HG02759 (cell line): ENCODE measurements around the gene HOXC12.

Source experiments
- ATAC-seq: cut with Tn5 transposase; IDR thresholded peaks from one replicate; pipeline ENCODE4 v1.9.1; 2021; ENCODE audit warnings: mild to moderate bottlenecking, moderate library complexity; ENCODE audit not compliant: unreplicated experiment

HOXC12 gene

DNA sequence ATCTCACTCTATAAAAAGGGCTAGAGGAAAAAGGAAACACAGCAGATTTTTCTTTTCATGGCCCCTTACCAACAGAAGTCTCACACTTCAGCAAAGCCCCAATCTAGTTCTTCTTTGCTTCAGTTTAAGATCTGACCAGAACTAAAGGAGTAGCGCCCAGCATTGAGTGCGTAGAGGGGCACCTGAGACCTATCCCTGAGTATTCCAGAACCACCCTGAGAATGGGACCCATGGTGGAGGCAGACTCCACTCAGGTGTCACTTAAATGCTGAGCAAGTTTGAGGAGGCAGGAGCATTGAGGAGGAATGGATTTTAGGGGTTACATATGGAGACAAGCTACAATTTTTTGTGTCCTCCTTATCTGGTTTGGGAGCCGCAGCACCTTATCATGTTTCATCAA, 16.4 kb downstream of the HOXC12 start:
- no peak for ATAC-seq

DNA sequence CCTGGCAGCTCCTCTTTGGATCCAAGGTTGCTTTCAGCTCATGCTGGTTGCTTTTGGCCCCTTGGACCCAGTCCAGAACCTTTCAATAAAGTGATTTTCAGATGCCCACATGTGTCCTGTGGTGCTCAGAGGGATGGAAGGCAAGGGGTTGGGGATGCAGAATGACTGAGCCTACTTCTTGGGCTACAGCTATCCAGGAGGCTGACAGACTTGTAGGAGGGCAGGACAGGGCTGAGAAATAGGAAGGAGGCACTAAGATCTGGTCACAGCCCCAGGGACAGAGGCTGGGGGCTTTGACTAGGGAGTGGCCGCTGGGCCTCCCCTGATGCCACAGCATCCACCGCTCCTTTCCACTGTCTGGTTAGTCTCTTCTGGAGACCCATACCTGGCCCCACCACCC, 17.0 kb downstream of the HOXC12 start:
- ATAC-seq = no peak

DNA sequence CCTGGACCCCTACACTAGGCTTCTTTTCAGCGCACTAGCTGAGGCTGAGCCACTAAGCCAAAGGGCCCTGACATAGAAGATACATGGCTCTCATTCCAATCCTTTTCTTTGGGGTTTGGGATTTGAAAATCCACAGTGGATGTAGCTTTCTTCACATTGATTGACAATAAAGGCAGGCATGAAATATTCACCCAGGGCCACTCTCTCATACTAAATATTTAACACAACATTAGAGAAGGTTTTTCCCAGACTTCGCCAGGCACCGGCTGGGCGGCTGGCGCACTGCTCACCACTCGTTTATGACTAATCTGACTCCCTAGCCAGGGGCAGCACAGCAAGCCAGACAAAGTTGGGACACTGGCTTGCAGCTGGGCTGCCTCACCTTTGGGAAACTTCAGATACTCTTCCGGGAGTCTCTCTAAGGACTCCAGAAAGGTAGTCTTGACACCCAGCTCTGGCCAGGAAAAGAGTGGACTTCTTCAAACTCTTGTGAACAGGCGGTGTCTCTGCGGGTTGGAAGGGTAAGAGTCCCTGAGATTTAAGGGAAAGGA, 17.5 kb downstream of the HOXC12 start:
- ATAC-seq = no peak

GRCh38 chr12:53972722-53973235, 18.1 kb downstream of the HOXC12 start, which contains the start of gene HOXC11:
HOXC11 (plus strand) TSS chr12:53973126; CDS start chr12:53973242, 116 bp downstream.
- no peak for ATAC-seq

DNA sequence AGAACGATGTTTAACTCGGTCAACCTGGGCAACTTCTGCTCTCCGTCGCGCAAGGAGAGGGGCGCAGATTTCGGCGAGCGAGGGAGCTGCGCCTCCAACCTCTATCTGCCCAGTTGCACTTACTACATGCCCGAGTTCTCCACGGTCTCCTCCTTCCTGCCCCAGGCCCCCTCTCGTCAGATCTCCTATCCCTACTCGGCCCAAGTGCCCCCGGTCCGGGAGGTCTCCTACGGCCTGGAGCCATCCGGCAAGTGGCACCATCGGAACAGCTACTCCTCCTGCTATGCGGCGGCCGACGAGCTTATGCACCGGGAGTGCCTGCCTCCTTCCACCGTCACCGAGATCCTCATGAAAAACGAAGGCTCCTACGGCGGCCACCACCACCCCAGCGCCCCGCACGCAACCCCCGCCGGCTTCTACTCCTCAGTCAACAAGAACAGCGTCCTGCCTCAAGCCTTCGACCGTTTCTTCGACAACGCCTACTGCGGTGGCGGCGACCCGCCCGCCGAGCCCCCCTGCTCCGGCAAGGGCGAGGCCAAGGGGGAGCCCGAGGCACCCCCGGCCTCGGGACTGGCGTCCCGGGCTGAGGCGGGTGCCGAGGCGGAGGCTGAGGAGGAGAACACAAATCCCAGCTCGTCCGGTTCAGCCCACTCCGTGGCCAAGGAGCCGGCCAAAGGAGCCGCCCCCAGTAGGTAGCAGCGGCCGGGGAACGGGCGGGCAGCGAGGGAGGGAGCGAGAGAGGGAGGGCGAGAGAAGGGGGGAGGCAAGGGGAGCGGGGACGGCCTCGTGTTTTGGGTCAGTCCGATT, 18.7 kb downstream of the HOXC12 start:
- no peak for ATAC-seq

GRCh38 chr12:53974084-53975063, 19.7 kb downstream of the HOXC12 start, which contains the start of gene HOTAIR:
HOTAIR (minus strand) TSS chr12:53974954.
- no peak for ATAC-seq

GRCh38 chr12:53975064-53975471, 20.4 kb downstream of the HOXC12 start:
- no peak for ATAC-seq

- no peak for ATAC-seq
Measured at GRCh38 chr12:53975479-53976152, 20.9 kb downstream of the HOXC12 start.

DNA sequence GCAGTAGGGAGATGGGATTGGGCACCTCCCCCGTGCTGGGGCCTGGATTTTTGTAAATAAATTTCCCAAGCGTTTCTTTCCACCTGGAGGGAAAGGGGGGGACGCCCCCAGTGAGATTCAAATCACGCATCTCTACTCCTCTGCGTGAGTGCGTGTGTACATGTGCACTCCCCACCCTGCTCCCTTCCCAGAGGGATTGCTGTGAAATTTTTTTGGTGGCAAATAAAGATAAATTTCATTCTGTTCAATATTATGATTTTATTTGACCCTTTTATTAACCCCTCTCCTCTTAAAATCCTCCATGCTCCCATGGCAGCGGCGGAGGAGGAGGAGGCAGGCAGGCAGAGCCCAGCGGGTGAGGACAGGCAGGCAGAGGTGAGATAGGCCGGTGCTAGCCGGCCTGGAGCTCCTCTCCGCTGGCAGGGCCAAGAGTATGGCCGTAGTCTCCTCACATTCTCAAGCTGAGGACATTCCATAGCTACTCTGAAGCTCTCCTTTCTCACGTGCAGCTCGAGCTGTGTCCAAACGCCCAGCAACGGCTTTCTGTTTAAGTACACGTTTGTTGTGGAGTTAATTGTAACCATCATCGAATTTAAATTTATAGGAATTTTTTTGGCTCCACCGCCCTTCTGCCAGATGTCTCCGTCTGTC, 21.6 kb downstream of the HOXC12 start:
- no peak for ATAC-seq

DNA sequence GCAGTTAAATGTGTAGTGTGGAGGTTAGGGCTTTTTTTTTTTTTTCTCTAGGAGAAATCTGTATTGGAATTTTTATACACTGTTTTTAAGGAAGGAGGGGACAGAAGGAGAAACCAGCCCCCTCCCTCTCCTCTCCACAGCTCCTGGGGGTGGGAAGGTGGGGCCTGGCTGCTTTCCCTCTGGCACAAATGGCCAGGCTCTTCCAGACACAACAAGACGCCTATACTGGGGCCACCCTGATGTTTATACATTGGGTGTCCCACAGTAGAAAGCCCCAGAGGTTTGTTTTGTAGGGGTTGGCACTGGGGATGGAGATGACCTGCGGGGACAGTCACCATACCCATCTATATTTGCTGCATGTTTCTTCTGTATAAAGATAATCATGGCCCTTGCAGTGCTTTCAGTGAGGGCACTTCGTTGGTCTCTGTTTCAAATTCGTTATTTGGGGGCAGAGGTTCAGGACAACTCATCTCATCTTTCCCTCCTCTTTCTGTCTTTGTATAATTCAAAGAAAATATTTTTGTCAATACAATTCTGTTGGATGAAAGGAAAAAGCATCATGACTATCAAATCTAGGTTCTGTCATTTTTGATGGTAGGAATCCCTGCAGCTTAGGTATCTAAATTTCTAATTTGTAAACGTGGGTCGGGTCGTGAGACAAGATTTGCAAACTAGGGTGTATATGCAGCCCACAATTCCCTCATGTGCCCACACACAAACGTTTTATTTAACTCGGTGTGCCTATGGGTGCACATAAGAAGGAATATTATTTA, 22.3 kb downstream of the HOXC12 start:
- ATAC-seq = no peak

- ATAC-seq = no peak
Measured at GRCh38 chr12:53977596-53978445, 23.1 kb downstream of the HOXC12 start.

DNA sequence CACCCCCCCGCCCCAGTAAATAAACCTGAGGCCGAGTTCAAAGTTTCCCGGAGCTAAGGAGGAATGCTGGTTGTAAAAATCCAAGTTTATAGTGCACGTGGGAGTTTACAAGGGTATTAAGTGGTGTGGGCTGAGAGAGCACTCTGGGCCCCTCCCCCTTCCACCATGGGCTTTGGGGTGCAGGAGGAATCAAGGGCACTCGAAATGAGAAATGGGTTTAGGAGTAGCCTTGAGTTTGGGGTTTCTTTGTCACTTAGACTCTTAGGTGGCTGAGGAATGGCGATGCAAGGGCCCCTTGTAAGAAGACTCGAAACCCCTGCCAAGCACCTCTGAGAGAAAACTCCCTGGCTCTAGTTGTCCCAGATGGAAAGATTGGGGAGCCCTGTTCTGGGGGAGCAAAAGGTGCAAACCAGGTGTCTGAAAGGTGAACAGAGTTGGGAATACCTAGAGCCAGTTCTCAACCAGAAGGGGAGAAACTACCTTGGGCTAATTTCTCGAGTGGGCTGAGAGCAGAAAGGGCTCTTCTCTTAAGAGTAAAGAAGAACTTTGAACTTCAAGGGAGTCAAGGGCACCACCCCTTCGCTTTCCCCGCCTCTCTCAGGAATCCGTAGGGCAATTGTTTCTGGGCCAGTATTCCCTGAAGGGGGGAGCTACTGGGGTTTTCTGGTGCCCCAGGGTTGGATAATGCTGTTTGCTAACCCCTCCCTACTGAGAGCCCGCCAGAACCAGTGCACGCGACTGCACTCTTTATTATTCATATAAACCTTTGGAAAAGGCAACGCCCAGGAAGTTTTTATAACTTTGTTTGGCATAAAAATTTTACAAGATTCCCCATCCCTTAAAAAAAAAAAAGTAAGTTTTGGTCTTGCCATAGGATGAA, 24.0 kb downstream of the HOXC12 start:
- ATAC-seq = no peak

DNA sequence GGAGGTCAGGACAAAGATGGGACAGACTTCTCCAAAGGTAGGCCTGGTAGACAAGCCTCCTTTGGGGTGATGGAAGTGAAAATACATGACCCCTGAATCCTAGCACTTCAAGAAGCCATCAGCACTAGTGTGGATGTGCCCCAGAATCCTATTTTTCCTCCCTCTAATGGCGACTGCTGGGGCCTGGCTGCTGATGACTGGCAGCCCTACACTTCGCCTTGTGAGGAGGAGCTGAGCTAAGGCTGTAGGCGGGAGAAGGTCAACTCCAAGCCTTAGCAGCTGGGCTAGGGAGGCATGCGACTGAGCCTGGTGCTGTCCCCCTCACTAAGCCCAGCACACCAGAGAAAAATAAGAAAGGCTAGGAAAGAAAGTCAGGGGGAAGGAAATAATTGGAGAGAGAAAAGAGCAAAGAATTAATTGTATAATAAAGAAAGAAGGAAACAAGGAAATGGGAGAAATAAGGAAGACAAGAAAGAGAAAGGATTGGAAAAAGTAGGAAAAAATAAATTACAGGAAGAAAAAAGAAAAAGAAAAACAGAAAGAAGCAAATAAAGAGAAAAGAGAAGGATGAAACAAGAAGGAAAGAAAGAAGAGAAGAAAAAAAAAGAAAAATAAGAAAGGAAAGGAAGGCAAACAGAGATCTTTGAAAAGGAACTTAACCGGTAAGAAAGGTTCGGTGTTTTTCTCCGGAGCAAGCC, 25.6 kb downstream of the HOXC12 start:
- no peak for ATAC-seq

- ATAC-seq = no peak
Measured at GRCh38 chr12:53980802-53981496, 26.2 kb downstream of the HOXC12 start.

DNA sequence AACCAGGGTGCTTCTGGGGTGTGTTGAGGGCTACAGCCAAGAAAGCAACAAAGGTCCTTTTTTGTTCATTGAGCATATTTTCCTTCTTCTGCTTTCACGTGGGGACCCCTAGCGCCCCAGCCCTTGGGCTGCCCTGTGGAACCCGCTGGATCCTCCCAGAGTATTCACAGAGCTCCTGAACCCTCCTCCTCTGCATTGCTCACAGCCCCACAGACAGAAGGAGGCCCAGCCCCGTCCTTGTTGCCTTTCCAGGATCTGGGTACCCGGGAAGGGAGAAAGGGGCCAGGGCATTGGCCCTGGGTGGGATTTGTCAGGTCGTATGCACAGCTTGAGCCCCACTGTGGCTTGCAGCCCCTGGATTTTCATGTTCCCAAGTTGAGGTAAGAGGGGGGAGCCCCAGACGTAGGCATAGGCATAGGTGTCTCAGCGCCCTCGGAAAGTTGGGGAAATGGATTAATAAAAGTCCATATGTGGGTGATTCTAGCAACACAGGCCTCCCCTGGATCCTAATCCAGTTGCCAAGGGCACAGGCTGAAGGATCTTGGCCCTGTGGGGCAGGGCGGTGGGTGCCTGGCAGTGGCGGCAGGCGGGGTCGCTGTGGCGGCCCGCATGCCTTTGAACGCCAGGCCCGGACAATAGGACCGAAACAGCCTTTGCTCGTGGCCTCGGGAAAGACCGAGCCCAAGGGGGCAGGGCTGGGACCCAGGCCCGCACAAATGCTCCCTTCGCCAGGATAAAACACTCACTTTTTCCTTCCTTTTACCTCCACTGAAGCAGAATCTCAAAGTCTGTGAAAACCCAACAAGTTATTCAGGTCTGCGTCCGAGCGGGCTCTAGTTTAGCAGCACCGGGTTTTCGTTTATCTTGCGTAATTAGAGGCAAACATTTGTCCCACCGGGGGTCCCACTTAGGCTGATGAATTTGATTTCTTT, 27.2 kb downstream of the HOXC12 start:
- no peak for ATAC-seq
